ENCODE measurements around the gene EFNB2.

The EFNB2 gene

DNA sequence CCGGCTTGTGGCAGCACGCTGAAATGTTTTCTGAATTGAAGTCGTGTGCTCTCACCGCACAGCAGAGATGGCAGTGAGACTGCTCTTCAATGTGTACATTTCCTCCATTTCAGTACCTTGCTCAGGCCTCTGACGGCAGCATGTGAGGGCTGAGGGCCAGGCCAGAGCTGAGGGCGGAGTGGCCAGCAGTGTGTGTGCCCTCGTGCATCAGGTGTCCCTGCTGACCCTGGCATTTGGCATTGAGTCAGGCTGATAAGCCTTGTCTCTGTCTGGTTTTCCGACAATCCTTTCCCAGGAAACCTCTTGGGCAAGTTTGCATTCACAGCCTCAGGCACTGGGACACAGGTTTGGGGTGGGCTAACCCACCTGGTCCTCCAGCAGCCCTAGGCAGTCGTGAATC, 62.3 kb downstream of the EFNB2 start:
- H3K4me3 ChIP-seq (ENCODE audit: low read depth, low read length) = no peak overlapping the region
- H3K27ac ChIP-seq = no peak overlapping the region
- TF ChIP-seq, protein P1, sequence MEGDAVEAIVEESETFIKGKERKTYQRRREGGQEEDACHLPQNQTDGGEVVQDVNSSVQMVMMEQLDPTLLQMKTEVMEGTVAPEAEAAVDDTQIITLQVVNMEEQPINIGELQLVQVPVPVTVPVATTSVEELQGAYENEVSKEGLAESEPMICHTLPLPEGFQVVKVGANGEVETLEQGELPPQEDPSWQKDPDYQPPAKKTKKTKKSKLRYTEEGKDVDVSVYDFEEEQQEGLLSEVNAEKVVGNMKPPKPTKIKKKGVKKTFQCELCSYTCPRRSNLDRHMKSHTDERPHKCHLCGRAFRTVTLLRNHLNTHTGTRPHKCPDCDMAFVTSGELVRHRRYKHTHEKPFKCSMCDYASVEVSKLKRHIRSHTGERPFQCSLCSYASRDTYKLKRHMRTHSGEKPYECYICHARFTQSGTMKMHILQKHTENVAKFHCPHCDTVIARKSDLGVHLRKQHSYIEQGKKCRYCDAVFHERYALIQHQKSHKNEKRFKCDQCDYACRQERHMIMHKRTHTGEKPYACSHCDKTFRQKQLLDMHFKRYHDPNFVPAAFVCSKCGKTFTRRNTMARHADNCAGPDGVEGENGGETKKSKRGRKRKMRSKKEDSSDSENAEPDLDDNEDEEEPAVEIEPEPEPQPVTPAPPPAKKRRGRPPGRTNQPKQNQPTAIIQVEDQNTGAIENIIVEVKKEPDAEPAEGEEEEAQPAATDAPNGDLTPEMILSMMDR (IDR thresholded peaks at IDR 0.05; ENCODE audit: low read depth, low read length) = no peak
- no peaks in the 10 kb centered on the region for H3K36me3 ChIP-seq
- no peak for DNase-seq
- H3K9me3 ChIP-seq (ENCODE audit: severe bottlenecking) = no peaks in the 10 kb centered on the region
- H3K27me3 ChIP-seq (ENCODE audit: insufficient read depth, low read depth, severe bottlenecking) = no peaks in the 10 kb centered on the region

DNA sequence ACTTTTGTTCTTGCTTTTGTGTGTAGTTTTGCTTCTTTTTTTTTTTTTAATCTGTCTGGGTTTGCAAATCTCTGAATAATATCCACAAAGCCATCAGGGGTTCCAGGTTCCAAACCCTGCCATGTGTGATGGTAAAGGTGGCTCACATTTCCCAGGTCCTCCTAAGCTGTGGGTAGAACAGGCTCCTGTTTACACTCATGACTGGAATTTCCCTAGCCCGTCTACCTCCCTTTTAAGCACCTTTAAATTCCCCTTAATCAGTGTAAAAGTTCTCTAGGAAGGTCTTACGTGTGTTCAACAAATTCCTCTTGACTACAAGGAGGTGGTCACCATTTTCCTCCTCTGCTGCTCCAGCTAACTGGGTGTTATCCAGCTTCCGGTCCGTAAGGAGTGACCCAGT, 62.8 kb downstream of the EFNB2 start:
- H3K27me3 ChIP-seq (ENCODE audit: insufficient read depth, low read depth, severe bottlenecking) = no peaks in the 10 kb centered on the region
- H3K9me3 ChIP-seq (ENCODE audit: severe bottlenecking) = no peaks in the 10 kb centered on the region
- no peak for DNase-seq
- TF ChIP-seq, protein P1 (IDR thresholded peaks at IDR 0.05; ENCODE audit: low read depth, low read length) = no peak
- no peak overlapping the region for H3K27ac ChIP-seq
- no peak overlapping the region for H3K4me3 ChIP-seq (ENCODE audit: low read depth, low read length)
- no peaks in the 10 kb centered on the region for H3K36me3 ChIP-seq

DNA sequence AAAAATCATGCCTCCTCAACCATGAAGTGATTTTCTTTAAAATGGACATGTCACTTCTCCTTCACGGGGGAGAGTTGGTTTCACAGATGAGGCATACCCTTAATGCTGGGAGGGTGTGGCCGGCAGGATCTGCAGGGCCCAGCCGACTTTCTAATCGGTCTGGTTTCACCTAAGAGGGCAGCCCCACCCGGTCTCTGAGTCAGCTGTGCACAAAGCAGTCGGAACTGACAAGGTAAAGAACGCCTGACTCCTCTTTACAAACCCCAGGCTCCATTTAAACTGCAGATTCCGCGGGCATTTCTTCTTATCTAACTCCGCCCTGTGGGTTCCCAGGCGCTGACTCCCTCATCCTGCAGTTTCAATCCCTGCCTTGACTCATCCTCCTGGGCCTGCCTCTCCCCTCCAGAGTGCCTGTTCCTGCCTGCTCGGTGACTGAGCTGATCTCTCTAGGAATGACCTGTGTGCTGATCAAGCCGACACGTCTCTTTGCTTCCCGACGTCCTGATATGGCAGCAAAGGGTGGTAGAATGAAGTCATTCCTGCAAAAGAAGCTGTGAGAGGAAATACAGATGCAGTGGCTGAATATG, 63.4 kb downstream of the EFNB2 start:
- Histone ChIP-seq H3K9me3 (ENCODE audit: severe bottlenecking) (no peaks in the 10 kb centered on the region), H3K4me3 (ENCODE audit: low read depth, low read length) (no peak overlapping the region), H3K36me3 (no peaks in the 10 kb centered on the region), H3K27ac (no peak overlapping the region), H3K27me3 (ENCODE audit: insufficient read depth, low read depth, severe bottlenecking) (no peaks in the 10 kb centered on the region)
- TF ChIP-seq, protein P1 (IDR thresholded peaks at IDR 0.05; ENCODE audit: low read depth, low read length) = no peak
- DNase-seq = no peak

DNA sequence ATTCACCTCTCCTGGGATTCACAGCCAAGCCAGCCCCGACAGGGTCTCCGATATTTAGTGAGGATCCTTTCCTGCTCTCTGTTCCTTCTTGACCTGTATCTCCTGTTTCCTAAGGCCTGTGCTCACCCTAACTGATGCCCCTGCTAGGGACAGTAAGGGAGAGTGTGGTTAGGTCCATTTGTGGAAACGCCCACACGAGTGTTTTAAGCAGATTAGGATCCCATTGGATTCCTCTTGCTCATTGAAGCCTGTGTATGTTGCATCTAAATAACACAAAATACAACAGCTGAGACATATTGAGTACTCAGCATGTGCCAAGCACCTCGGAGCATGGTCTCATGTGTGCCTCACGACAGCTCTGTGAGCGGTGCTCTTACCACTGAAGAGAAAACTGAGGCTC, 64.9 kb downstream of the EFNB2 start:
- no peak overlapping the region for H3K27ac ChIP-seq
- H3K36me3 ChIP-seq = no peaks in the 10 kb centered on the region
- no peak overlapping the region for H3K4me3 ChIP-seq (ENCODE audit: low read depth, low read length)
- H3K27me3 ChIP-seq (ENCODE audit: insufficient read depth, low read depth, severe bottlenecking) = no peaks in the 10 kb centered on the region
- H3K9me3 ChIP-seq (ENCODE audit: severe bottlenecking) = no peaks in the 10 kb centered on the region
- no peak for DNase-seq
- TF ChIP-seq, protein P1 (IDR thresholded peaks at IDR 0.05; ENCODE audit: low read depth, low read length) = no peak

DNA sequence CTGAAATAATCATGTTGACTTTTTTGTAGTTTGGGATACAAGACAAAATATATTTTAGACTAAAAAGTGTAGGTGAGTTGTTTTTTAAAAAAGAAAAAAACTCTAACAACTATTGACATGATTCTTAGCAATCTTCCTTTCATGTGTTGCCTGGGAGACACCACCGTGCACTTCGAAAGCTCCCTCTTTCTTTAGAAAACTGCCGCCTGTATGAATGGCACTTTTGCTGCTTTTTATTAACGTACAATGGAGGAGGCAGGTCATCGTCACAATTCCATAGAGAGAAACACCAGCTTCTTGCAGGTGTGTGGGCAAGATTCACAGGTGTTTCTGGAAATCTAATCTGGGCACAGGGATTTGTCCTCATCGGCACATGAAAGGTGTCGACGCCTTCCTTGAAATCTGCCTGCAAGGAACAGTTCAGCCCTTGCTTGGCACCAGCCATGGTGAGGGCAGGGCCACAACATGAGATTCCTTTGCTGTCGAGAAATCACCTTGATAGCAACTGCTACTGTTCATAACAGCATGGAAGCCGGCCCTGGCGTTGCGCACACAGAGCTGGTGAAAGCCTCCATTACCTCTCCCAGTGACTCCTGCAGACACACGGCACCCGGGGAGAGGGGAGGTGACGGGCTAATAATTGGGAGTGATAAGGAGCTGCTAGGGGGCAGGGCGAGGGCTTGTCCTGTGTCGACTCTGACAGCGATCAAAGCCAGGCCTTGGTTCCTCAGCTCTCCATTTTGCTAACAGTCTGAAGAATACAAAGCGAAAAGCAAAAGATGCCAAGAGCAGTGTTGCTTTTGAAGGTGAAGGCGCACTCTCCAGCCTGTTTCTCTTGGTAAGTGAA, 66.5 kb downstream of the EFNB2 start:
- Histone ChIP-seq H3K27me3 (ENCODE audit: insufficient read depth, low read depth, severe bottlenecking) (no peaks in the 10 kb centered on the region), H3K4me3 (ENCODE audit: low read depth, low read length) (no peak overlapping the region), H3K27ac (no peak overlapping the region), H3K36me3 (no peaks in the 10 kb centered on the region), H3K9me3 (ENCODE audit: severe bottlenecking) (no peaks in the 10 kb centered on the region)
- TF ChIP-seq, protein P1 (IDR thresholded peaks at IDR 0.05; ENCODE audit: low read depth, low read length) = no peak
- no peak for DNase-seq
